HepG2 (cell line): ENCODE data around the gene PTPRF. TPM values are rescaled to one million over a fixed set of nuclear protein-coding genes. Genes with fewer than 3 reads are reported as not detected.

ENCODE experiments used
- ATAC-seq: fragments of 200-7000 bp; cut with Tn5 transposase; 3 replicates; pipeline ENCODE4 v1.9.1; 2020; ENCODE audit warnings: mild to moderate bottlenecking, moderate library complexity
- BruUV-seq: library from RNA; stranded (reverse); fragments of 400-500 nt; replicated peaks from 2 replicates; lab custom pipeline; 2021; lab: Mats Ljungman, UMichigan
- CTCF ChIA-PET: fragments of 300-600 bp; formaldehyde crosslinking; extraction: SDS; loops from one replicate; lab custom pipeline; 2021; ENCODE audit warnings: low total read pairs, inconsistent platforms, low intra/inter-chr PET ratio; lab: Yijun Ruan, JAX
- POLR2A ChIA-PET: fragments of 350-600 bp; sonication (Branson Sonifier 250); formaldehyde crosslinking; loops from one replicate; lab custom pipeline; 2020; ENCODE audit warnings: antibody characterized with exemption, inconsistent platforms; lab: Yijun Ruan, JAX
- DNase-seq: peaks from one replicate; pipeline ENCODE4 v3.0.0-alpha.2; 2015; ENCODE audit warnings: low spot score
- FAIRE-seq: peaks from 3 replicates; lab custom pipeline; 2011; peaks lifted over from hg19 to GRCh38; lab: Jason Lieb, UNC
- H2AFZ ChIP-seq: one replicate; pipeline ENCODE4 v1.6.1; 2011; ENCODE audit warnings: low read length, inconsistent platforms
- H3K27ac ChIP-seq: fragments of 300-600 bp; 3 replicates; pipeline ENCODE4 v1.8.0; 2011; ENCODE audit warnings: mixed run types, mild to moderate bottlenecking, mixed read lengths, low read length, inconsistent platforms; ENCODE audit not compliant: insufficient read depth; ENCODE audit errors: extremely low read length
- H3K27me3 ChIP-seq, 2 experiments: fragments of 200-600 bp in 1 of 2; 2 replicates in 1 of 2; 3 replicates in 1 of 2; pipeline versions ENCODE4 v1.6.0 to v1.8.0; 2011; ENCODE audit warnings: low read length in 2 of 2, mild to moderate bottlenecking in 2 of 2, moderate library complexity in 2 of 2, inconsistent platforms in 1 of 2; ENCODE audit not compliant: insufficient read depth in 2 of 2, control insufficient read depth in 1 of 2
- H3K36me3 ChIP-seq, 2 experiments: fragments of 200-600 bp in 1 of 2; replicated peaks in 1 of 2; 2 replicates in 1 of 2; 3 replicates in 1 of 2; pipeline versions ENCODE4 v1.5.1 to v1.8.0; 2011; ENCODE audit warnings: low read length in 2 of 2, inconsistent platforms in 1 of 2; ENCODE audit not compliant: insufficient read depth in 2 of 2, control insufficient read depth in 1 of 2
- H3K4me1 ChIP-seq: 2 replicates; pipeline ENCODE4 v1.5.1; 2012; ENCODE audit warnings: low read length, inconsistent platforms; ENCODE audit not compliant: insufficient read depth
- H3K4me2 ChIP-seq: 2 replicates; pipeline ENCODE4 v1.6.0; 2011; ENCODE audit warnings: low read depth, low read length, inconsistent platforms
- H3K4me3 ChIP-seq, 3 experiments: fragments of 200-600 bp in 1 of 3; sonication (generic), shearing (Covaris generic) in 1 of 3; replicated peaks in 1 of 3; 2 replicates each; pipeline ENCODE4 v1.5.1; 2011 to 2016; ENCODE audit warnings: low read length in 3 of 3, inconsistent platforms in 2 of 3, low read depth in 2 of 3, mild to moderate bottlenecking in 2 of 3, control low read depth in 1 of 3, mixed read lengths in 1 of 3; ENCODE audit not compliant: insufficient read depth in 1 of 3
- H3K79me2 ChIP-seq: one replicate; pipeline ENCODE4 v1.6.1; 2011; ENCODE audit warnings: low read length, inconsistent platforms; ENCODE audit not compliant: insufficient read depth
- H3K9ac ChIP-seq: 2 replicates; pipeline ENCODE4 v1.6.0; 2011; ENCODE audit warnings: mild to moderate bottlenecking, low read depth, low read length, inconsistent platforms; ENCODE audit not compliant: insufficient read depth
- H3K9me3 ChIP-seq: 2 replicates; pipeline ENCODE4 v1.5.1; 2012; ENCODE audit warnings: mild to moderate bottlenecking, low read length
- H4K20me1 ChIP-seq: 2 replicates; pipeline ENCODE4 v1.6.0; 2011; ENCODE audit warnings: inconsistent platforms, mild to moderate bottlenecking, low read length, moderate library complexity; ENCODE audit not compliant: insufficient read depth
- ATF7 ChIP-seq, 2 experiments: fragments of 450-650 bp in 1 of 2; sonication (generic) in 1 of 2; formaldehyde crosslinking in 1 of 2; IDR thresholded peaks; 2 replicates each; pipeline versions ENCODE4 v1.4.0 to v1.6.1; 2016 to 2020; ENCODE audit warnings: antibody characterized with exemption in 1 of 2, mild to moderate bottlenecking in 1 of 2, missing genetic modification reagents in 1 of 2
- SALL1 ChIP-seq: sonication (generic); formaldehyde crosslinking; IDR thresholded peaks from 2 replicates; pipeline ENCODE4 v1.8.0; 2022; ENCODE audit warnings: mild to moderate bottlenecking, missing genetic modification reagents
- ZNF546 ChIP-seq: sonication (generic); formaldehyde crosslinking; conservative IDR thresholded peaks from 2 replicates; pipeline ENCODE4 v1.8.1; 2023; ENCODE audit warnings: mild to moderate bottlenecking, missing genetic modification reagents
- WGBS: methylation state at CpG from one replicate; pipeline ENCODE4 v1.1.6; 2017; ENCODE audit warnings: low lambda C conversion rate; 5-methylcytosine and 5-hydroxymethylcytosine counted together
- in situ Hi-C: cut with HindIII; loops from 2 replicates; pipeline ENCODE4 v1.10.0; 2017; ENCODE audit warnings: low pct_unique_long_range_greater_than_20kb; ENCODE audit not compliant: extremely low pct_ligation_motif_present
- intact Hi-C: fragments of 100-400 bp; cut with micrococcal nuclease; formaldehyde crosslinking; loops from one replicate; pipeline ENCODE4 v1.10.0; 2022; ENCODE audit not compliant: unreplicated experiment
- polyA plus RNA-seq, 8 experiments: library from polyadenylated mRNA; depleted of rRNA in 3 of 8; stranded (reverse) in 7 of 8; unstranded in 1 of 8; fragments of >200 nt; fragmentation: Illumina TruSeq in 4 of 8; extraction: Trizol in 4 of 8; gene quantifications; 2 replicates each; pipeline versions ENCODE4 v1.2.1 to v1.2.3, GENCODE V29; 2011 to 2016; ENCODE audit warnings: low read depth in 4 of 8, missing spikeins in 1 of 8, mixed read lengths in 1 of 8; ENCODE audit not compliant: insufficient read depth in 1 of 8
- total RNA-seq, 5 experiments: library from RNA; depleted of rRNA; stranded (reverse); fragments of >200 nt; fragmentation: Illumina TruSeq; extraction: Trizol; gene quantifications; 2 replicates each; pipeline ENCODE4 v1.2.3, GENCODE V29; 2016; ENCODE audit warnings: low read depth in 1 of 5
- TF ChIP-seq, protein P1 (sequence below): sonication (generic); formaldehyde crosslinking; IDR thresholded peaks from 2 replicates; pipeline ENCODE4 v1.5.0; 2020; ENCODE audit warnings: mild to moderate bottlenecking, missing genetic modification reagents
- TF ChIP-seq, protein P2 (sequence below): fragments of 450-650 bp; IDR thresholded peaks from 2 replicates; pipeline ENCODE4 v1.6.1; 2016

Gene PTPRF
- total and polyA plus RNA-seq, 2 of the 13 experiments (the other 11 are each of a cell fraction or from before 2014, with no cell fraction given), result 55.9 to 167 TPM

DNA sequence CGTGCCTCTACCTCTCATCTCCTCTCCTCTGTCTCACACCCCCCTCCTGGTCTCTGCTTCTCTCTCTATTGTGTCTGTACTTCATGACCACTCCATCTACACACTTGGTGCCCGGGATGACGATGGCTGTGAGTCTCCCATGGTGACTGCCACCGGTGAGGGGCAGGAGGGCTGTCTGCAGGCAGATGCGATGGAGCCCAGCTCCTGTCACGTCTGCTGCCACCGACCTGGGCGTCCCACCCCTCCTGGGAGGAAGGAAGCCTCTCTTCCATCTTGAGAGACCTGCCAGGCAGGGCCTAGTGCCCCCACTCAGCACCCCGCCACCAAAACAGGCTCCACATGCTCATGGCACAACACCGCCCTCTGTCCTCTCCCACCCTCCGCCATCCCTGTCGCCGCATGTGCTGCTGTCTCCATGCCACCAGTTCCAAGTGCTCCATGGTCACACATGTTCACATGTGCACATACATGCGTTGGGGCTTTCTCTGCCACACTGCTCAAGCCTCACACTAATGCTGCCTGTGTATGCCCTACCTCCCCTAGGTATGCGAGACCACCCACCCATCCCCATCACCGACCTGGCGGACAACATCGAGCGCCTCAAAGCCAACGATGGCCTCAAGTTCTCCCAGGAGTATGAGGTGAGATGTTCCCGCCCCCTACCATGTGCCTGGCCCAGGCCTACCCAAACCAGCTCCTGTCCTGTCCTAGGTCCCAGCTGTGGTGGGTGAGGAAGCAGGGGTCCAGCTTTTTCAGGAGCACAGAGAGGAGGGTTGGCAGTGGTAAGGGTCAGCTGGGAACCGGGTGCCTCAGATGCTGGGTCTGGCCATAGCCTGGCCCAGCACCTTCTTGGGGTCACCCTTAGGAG, 82.6 kb downstream of the PTPRF start:
- intact Hi-C loops (no loop called here), in situ Hi-C loops (no loop called here)
- POLR2A ChIA-PET, result no interaction called here
- Histone ChIP-seq H2AFZ (no peak overlapping the region), H3K27ac (no peak overlapping the region), H4K20me1 (no peaks in the 10 kb centered on the region), H3K36me3 (peaks cover 46 to 67% of the 10 kb centered on the region in 2 experiments), H3K4me1 (no peaks in the 10 kb centered on the region), H3K27me3 (no peaks in the 10 kb centered on the region), H3K4me3 (no peak overlapping the region)
- ATAC-seq (no peak), FAIRE-seq (no peak)
- no TSS peak for BruUV-seq
- WGBS, result 96% methylated on average over 22 of the region's 22 CpGs
- TF ChIP-seq SALL1 (CRISPR knock-in tag), result 0 out of 2 replicates have a peak, but pooled peaks have one; percentile 16
- TF ChIP-seq, protein P1, sequence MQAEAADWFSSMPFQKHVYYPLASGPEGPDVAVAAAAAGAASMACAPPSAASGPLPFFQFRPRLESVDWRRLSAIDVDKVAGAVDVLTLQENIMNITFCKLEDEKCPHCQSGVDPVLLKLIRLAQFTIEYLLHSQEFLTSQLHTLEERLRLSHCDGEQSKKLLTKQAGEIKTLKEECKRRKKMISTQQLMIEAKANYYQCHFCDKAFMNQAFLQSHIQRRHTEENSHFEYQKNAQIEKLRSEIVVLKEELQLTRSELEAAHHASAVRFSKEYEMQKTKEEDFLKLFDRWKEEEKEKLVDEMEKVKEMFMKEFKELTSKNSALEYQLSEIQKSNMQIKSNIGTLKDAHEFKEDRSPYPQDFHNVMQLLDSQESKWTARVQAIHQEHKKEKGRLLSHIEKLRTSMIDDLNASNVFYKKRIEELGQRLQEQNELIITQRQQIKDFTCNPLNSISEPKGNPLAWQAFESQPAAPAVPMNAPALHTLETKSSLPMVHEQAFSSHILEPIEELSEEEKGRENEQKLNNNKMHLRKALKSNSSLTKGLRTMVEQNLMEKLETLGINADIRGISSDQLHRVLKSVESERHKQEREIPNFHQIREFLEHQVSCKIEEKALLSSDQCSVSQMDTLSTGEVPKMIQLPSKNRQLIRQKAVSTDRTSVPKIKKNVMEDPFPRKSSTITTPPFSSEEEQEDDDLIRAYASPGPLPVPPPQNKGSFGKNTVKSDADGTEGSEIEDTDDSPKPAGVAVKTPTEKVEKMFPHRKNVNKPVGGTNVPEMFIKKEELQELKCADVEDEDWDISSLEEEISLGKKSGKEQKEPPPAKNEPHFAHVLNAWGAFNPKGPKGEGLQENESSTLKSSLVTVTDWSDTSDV, result no peak
- no peak for TF ChIP-seq ZNF546
- TF ChIP-seq, protein P2, sequence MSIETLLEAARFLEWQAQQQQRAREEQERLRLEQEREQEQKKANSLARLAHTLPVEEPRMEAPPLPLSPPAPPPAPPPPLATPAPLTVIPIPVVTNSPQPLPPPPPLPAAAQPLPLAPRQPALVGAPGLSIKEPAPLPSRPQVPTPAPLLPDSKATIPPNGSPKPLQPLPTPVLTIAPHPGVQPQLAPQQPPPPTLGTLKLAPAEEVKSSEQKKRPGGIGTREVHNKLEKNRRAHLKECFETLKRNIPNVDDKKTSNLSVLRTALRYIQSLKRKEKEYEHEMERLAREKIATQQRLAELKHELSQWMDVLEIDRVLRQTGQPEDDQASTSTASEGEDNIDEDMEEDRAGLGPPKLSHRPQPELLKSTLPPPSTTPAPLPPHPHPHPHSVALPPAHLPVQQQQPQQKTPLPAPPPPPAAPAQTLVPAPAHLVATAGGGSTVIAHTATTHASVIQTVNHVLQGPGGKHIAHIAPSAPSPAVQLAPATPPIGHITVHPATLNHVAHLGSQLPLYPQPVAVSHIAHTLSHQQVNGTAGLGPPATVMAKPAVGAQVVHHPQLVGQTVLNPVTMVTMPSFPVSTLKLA, result peak; percentile 52
- no peak for TF ChIP-seq ATF7 (IDR thresholded peaks at IDR 0.05)
- TF ChIP-seq ATF7 (CRISPR knock-in tag; IDR thresholded peaks at IDR 0.05), result no peak
- TF ChIP-seq, all 625 proteins: peak for 2
- DNase-seq, result no peak
- CTCF ChIA-PET, result no interaction called here
- no peaks in the 10 kb centered on the region for H3K79me2 ChIP-seq
- H3K4me2 ChIP-seq, result no peak overlapping the region
- no peaks in the 10 kb centered on the region for H3K9me3 ChIP-seq
- no peak overlapping the region for H3K9ac ChIP-seq
